ENCODE measurements around the gene CRISPLD2. TPM values are rescaled to one million over a fixed set of nuclear protein-coding genes. Genes with fewer than 3 reads are reported as not detected.
A peak's percentile ranks its signal among the peaks of the same experiment; 100 is the strongest.

The CRISPLD2 gene
- total RNA-seq, 2 experiments from 2014 or later = 2.0 to 2.6 TPM

- DNase-seq = peak in 1 of 14 experiments; percentile 5
- Mint-ChIP-seq H3K9me3 (no peaks in the 10 kb centered on the region), H3K36me3 (ENCODE audit: low read depth) (peaks cover under 1% of the 10 kb centered on the region), H3K27me3 (no peaks in the 10 kb centered on the region), H3K4me3 (no peak overlapping the region), H3K4me1 (ENCODE audit: low read depth) (no peaks in the 10 kb centered on the region), H3K27ac (no peak overlapping the region)
- TF ChIP-seq, protein P1, sequence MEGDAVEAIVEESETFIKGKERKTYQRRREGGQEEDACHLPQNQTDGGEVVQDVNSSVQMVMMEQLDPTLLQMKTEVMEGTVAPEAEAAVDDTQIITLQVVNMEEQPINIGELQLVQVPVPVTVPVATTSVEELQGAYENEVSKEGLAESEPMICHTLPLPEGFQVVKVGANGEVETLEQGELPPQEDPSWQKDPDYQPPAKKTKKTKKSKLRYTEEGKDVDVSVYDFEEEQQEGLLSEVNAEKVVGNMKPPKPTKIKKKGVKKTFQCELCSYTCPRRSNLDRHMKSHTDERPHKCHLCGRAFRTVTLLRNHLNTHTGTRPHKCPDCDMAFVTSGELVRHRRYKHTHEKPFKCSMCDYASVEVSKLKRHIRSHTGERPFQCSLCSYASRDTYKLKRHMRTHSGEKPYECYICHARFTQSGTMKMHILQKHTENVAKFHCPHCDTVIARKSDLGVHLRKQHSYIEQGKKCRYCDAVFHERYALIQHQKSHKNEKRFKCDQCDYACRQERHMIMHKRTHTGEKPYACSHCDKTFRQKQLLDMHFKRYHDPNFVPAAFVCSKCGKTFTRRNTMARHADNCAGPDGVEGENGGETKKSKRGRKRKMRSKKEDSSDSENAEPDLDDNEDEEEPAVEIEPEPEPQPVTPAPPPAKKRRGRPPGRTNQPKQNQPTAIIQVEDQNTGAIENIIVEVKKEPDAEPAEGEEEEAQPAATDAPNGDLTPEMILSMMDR (IDR thresholded peaks at IDR 0.05) = no peak
- no peaks in the 10 kb centered on the region for H3K4me1 ChIP-seq (ENCODE audit: insufficient read depth, low read length)
- no peak overlapping the region for H3K27ac ChIP-seq (ENCODE audit: low read depth in 1 of 2, low read length in 2 of 2)
- H3K4me3 ChIP-seq (ENCODE audit: low read length) = no peak overlapping the region
- ChIA-PET CTCF (no interaction called here), POLR2A (no interaction called here)
- intact Hi-C loops (cut with DNase I, micrococcal nuclease) = no loop called here
- H3K36me3 ChIP-seq (ENCODE audit: insufficient read depth, low read length) = peaks cover 3% of the 10 kb centered on the region
- H3K27me3 ChIP-seq (ENCODE audit: control insufficient read depth in 1 of 2, insufficient read depth in 2 of 2, low read length in 2 of 2) = no peaks in the 10 kb centered on the region
- no peaks in the 10 kb centered on the region for H3K9me3 ChIP-seq (ENCODE audit: control insufficient read depth in 1 of 2, insufficient read depth in 1 of 2, low read length in 2 of 2)
- no peak for ATAC-seq (ENCODE audit: poor library complexity)
These were observed 33.8 kb upstream of the CRISPLD2 start for GRCh38 chr16:84785843-84786581.

DNA sequence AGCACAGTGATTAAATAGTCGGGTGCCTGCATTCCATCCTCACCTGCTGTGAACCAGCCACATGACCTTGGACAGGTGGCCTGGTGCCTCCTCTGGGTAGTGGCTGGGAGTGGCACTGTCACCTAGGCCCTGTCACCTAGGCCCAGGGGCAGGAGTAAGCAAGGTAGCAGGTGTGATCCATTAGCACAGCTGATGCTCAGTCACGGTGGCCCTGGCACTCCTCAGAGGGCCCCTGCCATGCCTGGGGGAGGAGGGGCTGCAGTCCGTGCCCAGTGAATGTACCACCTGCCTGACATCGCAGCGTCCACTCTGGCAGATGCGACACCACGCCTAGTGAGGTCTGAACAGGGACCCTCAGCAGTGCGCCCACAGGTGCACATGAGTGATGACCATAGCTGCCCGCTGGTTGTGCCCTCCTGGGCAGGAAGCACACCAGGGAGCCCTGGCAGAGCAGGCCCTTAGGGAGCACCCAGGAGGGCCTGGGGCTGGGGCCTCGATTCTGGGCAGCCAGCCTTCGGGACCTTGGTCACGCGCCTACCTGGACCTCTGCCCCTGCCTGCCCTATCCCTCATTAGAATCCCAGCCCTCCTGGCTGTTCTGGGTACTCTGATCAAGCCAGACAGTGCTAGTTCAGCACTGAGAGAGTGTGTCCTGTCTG is 33.1 kb upstream of the CRISPLD2 start:
- TF ChIP-seq, protein P1 (IDR thresholded peaks at IDR 0.05) = no peak
- peak in 1 of 14 experiments; percentile 6 for DNase-seq
- POLR2A ChIA-PET = interaction anchor here (0.6 kb wide), 1 partner anchor 181 kb away, joined by 3 read pairs; no protein-coding TSS in a partner anchor
- no peaks in the 10 kb centered on the region for H3K4me1 Mint-ChIP-seq (ENCODE audit: low read depth)
- no peaks in the 10 kb centered on the region for H3K9me3 Mint-ChIP-seq
- intact Hi-C loops (cut with DNase I, micrococcal nuclease) = no loop called here
- H3K27me3 Mint-ChIP-seq = no peaks in the 10 kb centered on the region
- H3K27ac Mint-ChIP-seq = no peak overlapping the region
- H3K4me3 ChIP-seq (ENCODE audit: low read length) = no peak overlapping the region
- H3K4me1 ChIP-seq (ENCODE audit: insufficient read depth, low read length) = no peaks in the 10 kb centered on the region
- H3K9me3 ChIP-seq (ENCODE audit: control insufficient read depth in 1 of 2, insufficient read depth in 1 of 2, low read length in 2 of 2) = no peaks in the 10 kb centered on the region
- ATAC-seq (ENCODE audit: poor library complexity) = no peak
- no peak overlapping the region for H3K27ac ChIP-seq (ENCODE audit: low read depth in 1 of 2, low read length in 2 of 2)
- no peak overlapping the region for H3K4me3 Mint-ChIP-seq
- no peaks in the 10 kb centered on the region for H3K36me3 Mint-ChIP-seq (ENCODE audit: low read depth)
- CTCF ChIA-PET = interaction anchor here (0.9 to 1.2 kb wide), 2 partner anchors 33 to 300 kb away, joined by 4 read pairs; no protein-coding TSS in a partner anchor
- peaks cover 3% of the 10 kb centered on the region for H3K36me3 ChIP-seq (ENCODE audit: insufficient read depth, low read length)
- H3K27me3 ChIP-seq (ENCODE audit: control insufficient read depth in 1 of 2, insufficient read depth in 2 of 2, low read length in 2 of 2) = no peaks in the 10 kb centered on the region

- TF ChIP-seq, protein P1 (IDR thresholded peaks at IDR 0.05) = no peak
- H3K4me1 ChIP-seq (ENCODE audit: insufficient read depth, low read length) = no peaks in the 10 kb centered on the region
- H3K4me3 Mint-ChIP-seq = no peak overlapping the region
- no peak overlapping the region for H3K27ac Mint-ChIP-seq
- no peak overlapping the region for H3K27ac ChIP-seq (ENCODE audit: low read depth in 1 of 2, low read length in 2 of 2)
- no peak overlapping the region for H3K4me3 ChIP-seq (ENCODE audit: low read length)
- no peaks in the 10 kb centered on the region for H3K9me3 ChIP-seq (ENCODE audit: control insufficient read depth in 1 of 2, insufficient read depth in 1 of 2, low read length in 2 of 2)
- ATAC-seq (ENCODE audit: poor library complexity) = no peak
- no peaks in the 10 kb centered on the region for H3K9me3 Mint-ChIP-seq
- H3K36me3 Mint-ChIP-seq (ENCODE audit: low read depth) = no peaks in the 10 kb centered on the region
- no peak for DNase-seq
- ChIA-PET CTCF (interaction anchor here (0.9 to 1.2 kb wide), 2 partner anchors 33 to 299 kb away, joined by 4 read pairs; no protein-coding TSS in a partner anchor), POLR2A (interaction anchor here (0.6 kb wide), 1 partner anchor 180 kb away, joined by 3 read pairs; no protein-coding TSS in a partner anchor)
- H3K27me3 ChIP-seq (ENCODE audit: control insufficient read depth in 1 of 2, insufficient read depth in 2 of 2, low read length in 2 of 2) = no peaks in the 10 kb centered on the region
- no peaks in the 10 kb centered on the region for H3K4me1 Mint-ChIP-seq (ENCODE audit: low read depth)
- intact Hi-C loops (cut with DNase I, micrococcal nuclease) = no loop called here
- H3K27me3 Mint-ChIP-seq = no peaks in the 10 kb centered on the region
- H3K36me3 ChIP-seq (ENCODE audit: insufficient read depth, low read length) = peaks cover 3% of the 10 kb centered on the region
These were observed 32.5 kb upstream of the CRISPLD2 start for GRCh38 chr16:84787263-84787622.
